Measurements from ENCODE around the gene SYT9.
"Not testable (repeated sequence)": the region's sequence is repeated elsewhere in the genome, so short reads cannot be mapped to it uniquely, and the experiment has no call there.

The SYT9 gene

GRCh38 chr11:7275133-7275532 lies 23.4 kb downstream of the SYT9 start:
- no peak for DNase-seq (ENCODE audit: low read depth in 2 of 2)

GRCh38 chr11:7278314-7278917 lies 26.7 kb downstream of the SYT9 start:
- DNase-seq (ENCODE audit: low read depth in 2 of 2): no peak

DNA sequence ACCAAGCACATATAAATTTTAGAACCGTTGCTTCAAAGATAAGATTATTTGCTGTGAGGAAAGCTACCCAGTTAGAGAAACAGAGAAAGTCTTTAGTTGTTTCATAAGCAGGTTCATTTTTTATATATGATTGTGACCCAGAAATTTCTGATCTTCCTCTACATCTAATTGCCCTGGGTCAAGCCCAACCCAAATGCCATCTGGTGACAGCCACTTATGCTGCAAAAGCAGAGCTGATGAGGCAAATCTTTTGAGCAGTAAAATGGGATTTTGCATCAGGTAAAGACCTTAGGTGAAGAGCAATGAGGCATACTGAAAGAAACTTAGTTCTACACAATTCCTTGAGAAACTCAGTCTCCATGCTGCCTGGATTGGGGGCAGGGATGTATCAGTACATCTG lies 28.0 kb downstream of the SYT9 start:
- no peak for DNase-seq (ENCODE audit: low read depth in 2 of 2)

DNA sequence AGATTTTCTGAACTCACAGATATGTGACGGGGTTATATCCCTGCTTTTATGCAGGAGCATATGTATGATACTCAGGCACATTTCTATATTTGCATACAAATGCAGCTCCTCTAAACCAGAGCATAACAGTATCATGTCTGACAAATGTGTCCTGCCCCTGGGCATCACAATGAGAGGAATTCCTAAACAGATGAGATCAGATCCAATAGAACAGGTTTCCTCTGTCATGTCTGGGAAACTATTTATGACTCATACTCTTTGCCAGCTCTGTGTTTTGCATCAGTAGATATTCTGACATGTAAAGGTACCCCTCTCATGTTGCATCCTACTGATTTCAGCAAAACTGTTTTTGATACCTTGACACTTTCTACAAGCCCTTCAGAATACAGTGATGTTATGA lies 29.4 kb downstream of the SYT9 start:
- no peak for DNase-seq (ENCODE audit: low read depth in 2 of 2)

GRCh38 chr11:7281809-7282208 lies 30.1 kb downstream of the SYT9 start:
- no peak for DNase-seq (ENCODE audit: low read depth in 2 of 2)

- no peak for DNase-seq (ENCODE audit: low read depth in 2 of 2)
Measured at GRCh38 chr11:7286178-7286577, 34.5 kb downstream of the SYT9 start.

GRCh38 chr11:7291100-7291829 lies 39.6 kb downstream of the SYT9 start:
- DNase-seq (ENCODE audit: low read depth in 2 of 2): no peak

GRCh38 chr11:7292922-7293321 lies 41.2 kb downstream of the SYT9 start:
- no peak for DNase-seq (ENCODE audit: low read depth in 2 of 2)

- DNase-seq (ENCODE audit: low read depth in 2 of 2): no peak
Measured at GRCh38 chr11:7299393-7299792, 47.7 kb downstream of the SYT9 start.

DNA sequence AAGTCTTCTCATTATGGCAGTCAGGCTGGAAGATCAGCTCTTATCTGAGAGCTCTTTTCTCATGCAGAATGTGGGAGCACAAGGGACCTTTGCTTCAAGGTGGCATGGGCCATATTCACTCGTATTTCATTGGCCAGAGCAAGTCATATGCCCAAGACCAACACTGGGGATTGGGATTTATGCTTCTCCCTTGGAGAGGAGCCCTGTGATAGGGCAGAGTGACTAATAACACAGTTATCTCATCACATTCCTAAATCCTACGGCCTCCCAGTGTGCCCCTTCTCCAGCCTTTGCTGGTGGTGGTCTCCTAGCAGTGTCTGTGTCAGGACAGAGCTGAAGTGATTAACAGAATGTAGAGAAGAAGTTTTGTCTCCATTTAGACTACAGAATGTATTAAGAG lies 48.6 kb downstream of the SYT9 start:
- no peak for DNase-seq (ENCODE audit: low read depth in 2 of 2)

DNA sequence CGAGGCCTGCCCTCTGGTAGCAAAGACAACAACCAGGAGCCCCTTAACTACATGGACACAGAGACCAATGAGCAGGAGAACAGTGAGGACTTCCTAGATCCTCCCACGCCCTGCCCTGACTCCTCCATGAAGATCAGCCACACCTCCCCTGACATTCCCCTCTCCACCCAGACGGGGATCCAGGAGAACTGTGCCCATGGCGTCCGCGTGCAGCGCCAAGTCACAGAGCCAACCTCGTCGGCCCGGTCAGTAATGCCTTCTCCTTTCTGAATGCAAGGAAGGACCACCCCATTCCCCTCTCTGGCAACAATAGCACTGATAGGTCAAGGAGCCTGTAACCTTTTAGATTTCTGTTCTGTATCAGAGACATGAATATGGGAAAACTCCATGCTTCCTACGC lies 51.4 kb downstream of the SYT9 start:
- DNase-seq (ENCODE audit: low read depth in 2 of 2): no peak

DNA sequence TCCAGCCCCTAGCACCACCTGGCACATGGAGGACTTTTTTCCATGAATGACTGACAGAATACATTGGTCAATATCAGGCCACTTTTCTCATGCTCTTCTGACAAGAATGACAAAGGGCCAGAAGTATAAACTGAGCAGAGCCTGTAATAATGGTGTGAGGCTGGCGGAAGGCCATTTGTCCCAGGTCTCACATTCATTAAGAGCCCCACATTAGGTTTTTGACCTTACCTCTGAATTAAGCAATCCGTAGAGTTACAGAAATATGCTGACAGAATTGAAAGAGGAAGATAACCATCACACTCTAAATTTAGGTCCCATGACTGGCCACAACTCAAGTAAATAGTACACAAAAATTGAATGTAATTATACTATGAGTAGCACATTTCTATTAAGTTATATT lies 55.2 kb downstream of the SYT9 start:
- no peak for DNase-seq (ENCODE audit: low read depth in 2 of 2)

GRCh38 chr11:7307836-7308235 lies 56.1 kb downstream of the SYT9 start:
- no peak for DNase-seq (ENCODE audit: low read depth in 2 of 2)

DNA sequence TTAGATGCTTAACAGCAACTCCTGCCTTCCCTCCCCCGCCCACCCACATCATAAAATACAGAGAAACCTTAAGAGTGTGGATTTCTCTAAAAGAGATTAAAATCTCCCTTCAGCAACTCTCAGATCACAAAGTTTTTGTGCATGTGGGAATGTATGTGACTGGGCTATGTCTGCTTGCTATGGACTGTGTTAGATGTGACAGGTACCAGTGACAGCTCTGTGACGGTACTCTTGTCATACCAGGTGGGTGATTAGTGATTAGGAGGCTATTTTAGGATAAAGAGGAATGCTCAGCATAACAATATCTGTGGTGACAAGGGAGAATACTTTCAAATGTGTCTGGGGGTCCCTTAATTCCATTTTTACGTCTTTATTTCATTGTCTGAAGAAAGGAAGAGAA lies 60.2 kb downstream of the SYT9 start:
- DNase-seq (ENCODE audit: low read depth in 2 of 2): no peak

DNA sequence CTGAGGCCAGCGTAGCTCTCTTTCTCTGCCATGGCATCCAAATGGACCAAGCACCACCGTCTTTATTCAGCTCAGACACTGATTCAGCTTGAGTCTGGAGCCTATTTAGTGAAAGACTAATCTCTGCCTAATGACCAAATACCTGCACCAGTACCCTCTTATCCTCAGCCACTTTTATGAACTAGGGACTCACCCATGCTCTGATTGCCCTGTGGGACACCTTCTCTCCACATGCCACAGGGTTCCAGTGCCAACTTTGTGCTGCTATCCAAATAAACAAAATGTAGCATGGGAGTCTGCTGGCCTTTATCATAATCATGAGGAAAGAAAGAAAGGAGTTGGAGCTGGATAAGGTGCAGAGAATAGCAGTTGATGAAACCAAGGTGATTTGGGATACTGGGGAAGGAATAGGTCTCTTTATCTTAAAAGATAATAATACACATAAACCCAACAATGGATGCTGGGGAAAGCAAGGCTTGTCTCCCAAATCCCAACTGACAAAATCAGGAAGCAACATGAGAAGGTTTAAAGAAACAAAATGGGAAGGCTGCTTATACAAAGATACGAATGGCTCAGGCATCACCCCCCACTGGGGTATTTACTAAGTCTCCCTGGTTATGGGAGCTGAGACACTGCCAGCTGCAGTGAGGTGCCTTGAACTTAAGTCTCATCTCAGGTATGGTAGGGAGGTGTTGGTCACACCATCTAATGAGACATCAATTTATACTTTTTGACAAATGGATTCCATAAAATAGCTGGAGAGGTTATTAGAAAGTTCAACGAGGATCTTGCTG lies 63.3 kb downstream of the SYT9 start:
- DNase-seq (ENCODE audit: low read depth in 2 of 2): no peak

- no peak for DNase-seq (ENCODE audit: low read depth in 2 of 2)
Measured at GRCh38 chr11:7319501-7319900, 67.8 kb downstream of the SYT9 start.

DNA sequence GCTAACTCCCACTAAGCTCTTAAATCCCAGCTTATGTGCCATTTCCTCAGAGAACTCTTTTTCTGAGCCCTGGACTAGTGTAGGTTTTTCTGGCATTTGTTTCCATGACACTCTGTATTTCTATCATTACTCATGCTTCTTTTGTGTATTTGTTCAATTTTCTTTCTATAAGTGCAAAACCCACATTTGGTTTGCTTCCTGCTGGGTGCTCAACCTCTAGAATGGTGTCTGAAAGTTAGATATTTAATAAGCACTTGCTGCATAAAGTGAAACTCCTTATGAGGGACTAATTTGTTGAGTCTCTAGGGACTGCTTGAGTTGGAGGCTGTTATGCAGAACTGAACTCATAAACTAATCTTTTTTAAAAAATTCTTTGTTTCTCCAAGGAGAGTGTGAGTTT lies 68.6 kb downstream of the SYT9 start:
- DNase-seq (ENCODE audit: low read depth in 2 of 2): no peak

GRCh38 chr11:7321473-7322450 lies 70.1 kb downstream of the SYT9 start:
- DNase-seq (ENCODE audit: low read depth in 2 of 2): no peak

DNA sequence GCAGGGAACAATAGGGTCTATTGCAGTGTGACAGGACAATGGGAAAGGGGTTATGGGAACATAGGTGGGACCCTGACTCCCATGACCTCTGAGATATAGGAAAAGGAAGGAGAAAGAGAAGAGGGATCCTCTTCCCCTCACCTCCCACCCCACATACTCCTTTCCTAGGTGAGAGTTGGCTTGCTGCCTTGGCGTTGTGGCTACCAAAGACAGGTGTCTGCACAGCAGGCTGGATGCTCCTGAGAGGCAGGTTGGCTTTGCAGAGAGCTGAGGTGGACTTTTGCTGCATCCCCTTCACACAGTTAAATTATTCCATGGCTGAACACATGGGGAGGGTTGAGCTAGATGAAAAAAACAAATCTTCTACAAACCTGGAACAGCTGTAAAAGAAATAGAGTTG lies 80.7 kb downstream of the SYT9 start:
- DNase-seq (ENCODE audit: low read depth in 2 of 2): no peak

DNA sequence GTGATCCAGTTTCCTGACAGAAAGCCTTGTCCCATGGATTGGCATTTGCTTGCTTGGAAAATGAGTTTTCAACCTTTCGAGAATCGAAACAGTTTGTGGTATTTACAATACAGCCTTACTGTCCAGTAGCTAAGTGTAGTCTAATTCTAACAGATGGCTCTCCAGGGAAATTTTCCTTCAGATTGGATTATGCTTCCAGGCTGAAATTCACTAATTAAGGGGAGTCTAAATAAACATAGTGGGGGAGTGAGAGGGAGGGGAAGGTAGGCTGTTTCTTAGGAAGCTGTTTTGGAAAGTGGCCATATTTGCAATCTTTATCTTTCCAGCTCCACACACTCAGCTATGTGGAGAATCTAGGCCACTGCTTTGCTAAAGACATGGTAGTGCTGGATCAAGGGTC lies 81.3 kb downstream of the SYT9 start:
- no peak for DNase-seq (ENCODE audit: low read depth in 2 of 2)

DNA sequence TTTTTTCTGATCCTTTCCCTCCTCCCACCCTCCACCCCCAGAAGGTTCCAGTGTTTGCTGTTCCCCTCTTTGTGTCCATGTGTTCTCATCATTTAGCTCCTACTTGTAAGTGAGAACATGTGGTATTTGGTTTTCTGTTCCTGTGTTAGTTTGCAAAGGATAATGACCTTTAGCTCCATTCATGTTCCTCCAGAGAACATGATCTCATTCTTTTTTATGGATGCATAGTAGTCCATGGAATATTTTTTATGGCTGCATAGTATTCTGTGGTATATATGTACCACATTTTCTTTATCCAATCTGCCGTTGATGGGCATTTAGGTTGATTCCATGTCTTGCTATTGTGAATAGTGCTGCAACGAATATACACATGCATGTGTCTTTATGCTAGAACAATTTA lies 83.7 kb downstream of the SYT9 start:
- DNase-seq (ENCODE audit: low read depth in 2 of 2): not testable (repeated sequence)

DNA sequence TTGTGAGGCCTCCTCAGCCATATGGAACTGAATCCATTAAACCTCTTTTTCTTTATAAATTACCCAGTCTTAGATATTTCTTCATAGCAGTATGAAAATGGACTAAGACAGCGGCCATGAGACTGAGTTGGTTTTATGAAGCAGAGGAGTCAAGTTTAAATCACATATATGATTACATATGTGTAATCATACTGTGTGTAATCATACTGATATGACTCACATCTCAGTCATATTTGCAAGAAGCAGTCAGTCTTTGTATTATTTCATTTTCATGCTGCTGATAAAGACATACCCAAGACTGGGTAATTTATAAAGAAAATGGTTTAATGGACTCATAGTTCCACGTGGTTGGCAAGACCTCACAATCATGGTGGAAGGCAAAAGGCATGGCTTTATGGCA lies 89.8 kb downstream of the SYT9 start:
- DNase-seq (ENCODE audit: low read depth in 2 of 2): no peak
